Measurements from ENCODE around the gene GLUD1. TPM values are rescaled to one million over a fixed set of nuclear protein-coding genes. Genes with fewer than 3 reads are reported as not detected.
A peak's percentile ranks its signal among the peaks of the same experiment; 100 is the strongest.
"Not testable (repeated sequence)": the region's sequence is repeated elsewhere in the genome, so short reads cannot be mapped to it uniquely, and the experiment has no call there.

Gene GLUD1
- total RNA-seq, 1 experiment from 2014 or later = 67.9 TPM

DNA sequence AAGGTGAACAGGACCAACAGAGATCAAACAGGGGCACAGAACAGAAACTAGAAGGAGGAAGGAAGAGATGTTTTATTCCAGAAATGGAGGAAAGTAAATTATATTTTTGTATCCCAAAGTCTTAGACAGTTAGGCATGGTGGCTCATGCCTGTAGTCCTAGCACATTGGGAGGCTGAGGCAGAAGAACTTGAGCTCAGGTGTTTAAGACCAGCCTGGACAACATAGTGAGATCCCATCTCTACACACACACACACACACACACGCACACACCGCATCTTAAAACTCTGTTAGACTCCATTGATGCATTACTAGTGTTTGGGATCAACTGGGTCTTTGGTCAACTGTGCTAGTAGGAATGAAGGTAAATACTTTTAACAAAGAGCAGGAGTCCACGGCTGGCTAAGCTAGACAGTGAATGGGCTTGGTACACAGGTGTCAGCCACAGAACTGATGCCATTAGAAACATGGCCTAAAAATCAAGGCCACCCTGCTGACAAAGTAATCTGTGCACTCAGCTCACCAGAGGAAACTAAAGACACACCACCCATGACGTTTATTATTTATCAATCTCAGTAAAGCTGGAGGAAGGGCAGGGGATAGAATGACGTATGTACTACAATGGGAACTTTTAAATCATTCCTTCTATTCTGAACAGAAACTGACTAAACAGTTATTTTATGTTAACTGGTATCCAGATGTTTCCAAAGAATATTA lies 10.9 kb downstream of the GLUD1 start:
- ATAC-seq = peak; percentile 18; the same call in 1 of the 2 replicates
- H3K27me3 ChIP-seq (ENCODE audit: low read length); H4K20me1 ChIP-seq (ENCODE audit: low read length); H3K36me3 ChIP-seq (ENCODE audit: low read depth, low read length); H2AFZ ChIP-seq (ENCODE audit: low read length); H3F3A ChIP-seq (ENCODE audit: low read length, unreplicated experiment); H3K9me3 ChIP-seq (ENCODE audit: low read length); H3K9me2 ChIP-seq (replicated peaks; ENCODE audit: low read length); intact Hi-C loops (cut with micrococcal nuclease): not testable (repeated sequence)
- DNase-seq = peak; percentile 49
- ChIA-PET CTCF (interaction anchor here (1.0 kb wide), 1 partner anchor 9 kb away, joined by 3 read pairs; no protein-coding TSS in a partner anchor), POLR2A (ENCODE audit: unreplicated experiment) (interaction anchor here (1.0 to 1.1 kb wide), 2 partner anchors 9 to 113 kb away, joined by 4 read pairs; no protein-coding TSS in a partner anchor)
- H3K9ac ChIP-seq (ENCODE audit: low read length) = peak overlapping the region; percentile 79
- TSS peak; percentile 41 for BruUV-seq (replicated peaks)
- H3K4me3 ChIP-seq (ENCODE audit: low read length) = peak overlapping the region; percentile 18; the same call in 1 of the 2 replicates
- H3K79me2 ChIP-seq (ENCODE audit: low read length) = peaks cover 51% of the 10 kb centered on the region
- H3K27ac ChIP-seq (ENCODE audit: low read length) = peak overlapping the region; percentile 94
- peak overlapping the region; percentile 72 for H3K4me2 ChIP-seq (ENCODE audit: low read length)
- H3K4me1 ChIP-seq (ENCODE audit: insufficient read depth, low read length) = peaks cover 36% of the 10 kb centered on the region

DNA sequence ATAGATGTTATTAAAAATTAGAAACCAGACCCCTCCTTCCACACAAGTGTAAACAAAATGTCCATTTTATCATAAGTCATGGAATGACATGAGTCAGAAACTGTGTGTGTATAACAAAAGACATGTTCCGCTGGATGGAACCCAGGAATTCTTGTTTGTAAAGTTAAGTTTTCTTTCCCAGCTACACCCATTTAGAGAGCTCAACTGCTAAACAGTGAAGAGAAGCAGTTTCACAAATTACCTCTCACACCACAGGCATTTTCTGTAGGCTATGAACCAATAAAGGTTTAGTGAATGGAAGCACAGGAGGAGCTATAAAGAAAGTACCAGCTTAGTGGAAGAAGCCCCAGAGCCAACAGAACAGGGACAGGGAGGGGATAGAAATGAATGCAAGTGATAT lies 12.4 kb downstream of the GLUD1 start:
- H3F3A ChIP-seq (ENCODE audit: low read length, unreplicated experiment); intact Hi-C loops (cut with micrococcal nuclease); H4K20me1 ChIP-seq (ENCODE audit: low read length); H3K36me3 ChIP-seq (ENCODE audit: low read depth, low read length); CTCF ChIA-PET; H2AFZ ChIP-seq (ENCODE audit: low read length); H3K9me2 ChIP-seq (replicated peaks; ENCODE audit: low read length); H3K27me3 ChIP-seq (ENCODE audit: low read length); BruUV-seq (replicated peaks); H3K9me3 ChIP-seq (ENCODE audit: low read length): not testable (repeated sequence)
- peak overlapping the region; percentile 94 for H3K27ac ChIP-seq (ENCODE audit: low read length)
- H3K9ac ChIP-seq (ENCODE audit: low read length) = peak overlapping the region; percentile 79
- peaks cover 41% of the 10 kb centered on the region for H3K79me2 ChIP-seq (ENCODE audit: low read length)
- ATAC-seq = peak; percentile 77
- peak overlapping the region; percentile 72 for H3K4me2 ChIP-seq (ENCODE audit: low read length)
- peak; percentile 90 for DNase-seq
- H3K4me1 ChIP-seq (ENCODE audit: insufficient read depth, low read length) = peaks cover 36% of the 10 kb centered on the region
- peak overlapping the region; percentile 48 for H3K4me3 ChIP-seq (ENCODE audit: low read length)
- POLR2A ChIA-PET (ENCODE audit: unreplicated experiment) = interaction anchor here (0.5 to 1.1 kb wide), 2 partner anchors 11 to 1916 kb away, joined by 4 to 7 read pairs; no protein-coding TSS in a partner anchor

DNA sequence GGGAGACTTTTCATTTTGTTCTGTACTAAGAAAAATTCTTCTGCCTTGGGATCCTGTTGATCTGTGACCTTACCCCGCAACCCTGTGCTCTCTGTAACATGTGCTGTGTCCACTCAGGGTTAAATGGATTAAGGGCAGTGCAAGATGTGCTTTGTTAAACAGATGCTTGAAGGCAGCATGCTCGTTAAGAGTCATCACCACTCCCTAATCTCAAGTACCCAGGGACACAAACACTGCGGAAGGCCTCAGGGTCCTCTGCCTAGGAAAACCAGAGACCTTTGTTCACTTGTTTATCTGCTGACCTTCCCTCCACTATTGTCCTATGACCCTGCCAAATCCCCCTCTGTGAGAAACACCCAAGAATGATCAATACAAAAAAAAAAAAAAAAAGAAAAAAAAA lies 13.1 kb downstream of the GLUD1 start:
- H3K9me3 ChIP-seq (ENCODE audit: low read length); H3K9me2 ChIP-seq (replicated peaks; ENCODE audit: low read length); intact Hi-C loops (cut with micrococcal nuclease); H4K20me1 ChIP-seq (ENCODE audit: low read length); H3K4me3 ChIP-seq (ENCODE audit: low read length); DNase-seq; ATAC-seq; H2AFZ ChIP-seq (ENCODE audit: low read length); CTCF ChIA-PET; H3K36me3 ChIP-seq (ENCODE audit: low read depth, low read length); H3K27me3 ChIP-seq (ENCODE audit: low read length); H3F3A ChIP-seq (ENCODE audit: low read length, unreplicated experiment): not testable (repeated sequence)
- H3K79me2 ChIP-seq (ENCODE audit: low read length) = peaks cover 36% of the 10 kb centered on the region
- peak overlapping the region; percentile 94 for H3K27ac ChIP-seq (ENCODE audit: low read length)
- peak overlapping the region; percentile 70 for H3K4me2 ChIP-seq (ENCODE audit: low read length)
- BruUV-seq (replicated peaks) = TSS peak; percentile 8
- peak overlapping the region; percentile 58 for H3K9ac ChIP-seq (ENCODE audit: low read length)
- POLR2A ChIA-PET (ENCODE audit: unreplicated experiment) = interaction anchor here (0.5 to 1.1 kb wide), 2 partner anchors 11 to 1917 kb away, joined by 4 to 7 read pairs; no protein-coding TSS in a partner anchor
- peaks cover 36% of the 10 kb centered on the region for H3K4me1 ChIP-seq (ENCODE audit: insufficient read depth, low read length)

DNA sequence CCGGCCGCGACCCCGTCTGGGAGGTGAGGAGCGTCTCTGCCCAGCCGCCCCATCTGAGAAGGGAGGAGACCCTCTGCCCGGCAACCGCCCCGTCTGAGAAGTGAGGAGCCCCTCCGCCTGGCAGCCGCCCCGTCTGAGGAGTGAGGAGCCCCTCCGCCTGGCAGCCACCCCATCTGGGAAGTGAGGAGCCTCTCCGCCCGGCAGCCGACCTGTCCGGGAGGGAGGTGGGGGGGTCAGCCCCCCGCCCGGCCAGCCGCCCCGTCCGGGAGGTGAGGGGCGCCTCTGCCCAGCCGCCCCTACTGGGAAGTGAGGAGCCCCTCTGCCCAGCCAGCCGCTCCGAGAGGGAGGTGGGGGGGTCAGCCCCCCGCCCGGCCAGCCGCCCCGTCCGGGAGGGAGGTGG lies 14.0 kb downstream of the GLUD1 start:
- H3K27me3 ChIP-seq (ENCODE audit: low read length); H3K36me3 ChIP-seq (ENCODE audit: low read depth, low read length); H2AFZ ChIP-seq (ENCODE audit: low read length); H3K9me3 ChIP-seq (ENCODE audit: low read length); POLR2A ChIA-PET (ENCODE audit: unreplicated experiment); DNase-seq; H3K27ac ChIP-seq (ENCODE audit: low read length); H3K9me2 ChIP-seq (replicated peaks; ENCODE audit: low read length); BruUV-seq (replicated peaks); H3K4me3 ChIP-seq (ENCODE audit: low read length); H4K20me1 ChIP-seq (ENCODE audit: low read length); H3K9ac ChIP-seq (ENCODE audit: low read length); H3K4me2 ChIP-seq (ENCODE audit: low read length); intact Hi-C loops (cut with micrococcal nuclease); ATAC-seq; CTCF ChIA-PET; H3F3A ChIP-seq (ENCODE audit: low read length, unreplicated experiment): not testable (repeated sequence)
- peaks cover 32% of the 10 kb centered on the region for H3K4me1 ChIP-seq (ENCODE audit: insufficient read depth, low read length)
- peaks cover 30% of the 10 kb centered on the region for H3K79me2 ChIP-seq (ENCODE audit: low read length)
